PC-9 (cell line): ENCODE measurements around the gene HHAT. TPM values are rescaled to one million over a fixed set of nuclear protein-coding genes. Genes with fewer than 3 reads are reported as not detected.

Experiments
- BruUV-seq: library from RNA; stranded (reverse); fragments of 400-500 nt; replicated peaks from 2 replicates; lab custom pipeline; 2021; lab: Mats Ljungman, UMichigan
- CTCF ChIA-PET: fragments of 300-600 bp; sonication (Branson Sonifier 250); formaldehyde crosslinking; loops from one replicate; lab custom pipeline; 2022; ENCODE audit warnings: antibody characterized with exemption; lab: Charles Lee
- POLR2A ChIA-PET: fragments of 300-600 bp; sonication (Branson Sonifier 250); formaldehyde crosslinking; loops from one replicate; lab custom pipeline; 2022; ENCODE audit warnings: antibody characterized with exemption; ENCODE audit not compliant: unreplicated experiment; lab: Charles Lee
- DNase-seq, 2 experiments: peaks; one replicate each; pipeline versions ENCODE4 v3.0.0 to v3.0.0-alpha.2; 2015 to 2022; ENCODE audit warnings: mixed read lengths in 1 of 2
- H2AFZ ChIP-seq: fragments of 200-600 bp; sonication (generic); 2 replicates; pipeline ENCODE4 v1.8.1; 2017; ENCODE audit warnings: antibody characterized with exemption
- H3F3A ChIP-seq: fragments of 200-600 bp; sonication (generic); 2 replicates; pipeline ENCODE4 v1.8.1; 2017; ENCODE audit warnings: antibody characterized with exemption, mild to moderate bottlenecking, low read depth; ENCODE audit not compliant: insufficient read depth
- H3K27ac ChIP-seq: fragments of 200-600 bp; sonication (generic); 2 replicates; pipeline ENCODE4 v1.6.1; 2016; ENCODE audit warnings: mixed run types
- H3K27me3 ChIP-seq: fragments of 200-600 bp; sonication (generic); 2 replicates; pipeline ENCODE4 v1.6.1; 2016; ENCODE audit warnings: low read depth, mixed run types; ENCODE audit not compliant: insufficient read depth
- H3K36me3 ChIP-seq: fragments of 200-600 bp; sonication (generic); 2 replicates; pipeline ENCODE4 v1.6.1; 2016; ENCODE audit warnings: low read depth, mixed run types
- H3K4me1 ChIP-seq: fragments of 200-600 bp; sonication (generic); replicated peaks from 2 replicates; pipeline ENCODE4 v1.6.1; 2016; ENCODE audit warnings: mixed run types; ENCODE audit not compliant: insufficient read depth
- H3K4me2 ChIP-seq: fragments of 200-600 bp; sonication (generic); 2 replicates; pipeline ENCODE4 v1.6.1; 2017; ENCODE audit warnings: mixed run types
- H3K4me3 ChIP-seq: fragments of 200-600 bp; sonication (generic); 2 replicates; pipeline ENCODE4 v1.6.1; 2016; ENCODE audit warnings: mixed run types
- H3K79me2 ChIP-seq: fragments of 200-600 bp; sonication (generic); 2 replicates; pipeline ENCODE4 v1.6.1; 2017; ENCODE audit warnings: low read depth, mixed run types
- H3K9me2 ChIP-seq: fragments of 200-600 bp; sonication (generic); 2 replicates; pipeline ENCODE4 v1.8.1; 2017; ENCODE audit warnings: mild to moderate bottlenecking; ENCODE audit not compliant: insufficient read depth
- H3K9me3 ChIP-seq: fragments of 200-600 bp; sonication (generic); 2 replicates; pipeline ENCODE4 v1.8.1; 2016; ENCODE audit warnings: low read depth; ENCODE audit not compliant: insufficient read depth
- H4K20me1 ChIP-seq: fragments of 200-600 bp; sonication (generic); 2 replicates; pipeline ENCODE4 v1.8.1; 2017; ENCODE audit not compliant: insufficient read depth
- EZH2 ChIP-seq: fragments of 200-600 bp; sonication (generic); IDR thresholded peaks from 2 replicates; pipeline ENCODE4 v1.8.0; 2017; ENCODE audit warnings: antibody characterized with exemption, low read depth
- intact Hi-C: fragments of 100-400 bp; cut with micrococcal nuclease; formaldehyde crosslinking; loops from one replicate; pipeline ENCODE4 v1.10.0; 2022; ENCODE audit not compliant: unreplicated experiment
- total RNA-seq: library from RNA; stranded (reverse); gene quantifications from 2 replicates; pipeline ENCODE4 v1.2.3, GENCODE V29; 2021
- TF ChIP-seq, protein P1 (sequence below): fragments of 200-600 bp; sonication (generic); conservative IDR thresholded peaks from 2 replicates; pipeline ENCODE4 v1.6.1; 2017; ENCODE audit warnings: mixed run types, antibody characterized with exemption, mild to moderate bottlenecking, moderate library complexity

The HHAT gene
- total RNA-seq, 1 experiment from 2014 or later, result 5.3 TPM

DNA sequence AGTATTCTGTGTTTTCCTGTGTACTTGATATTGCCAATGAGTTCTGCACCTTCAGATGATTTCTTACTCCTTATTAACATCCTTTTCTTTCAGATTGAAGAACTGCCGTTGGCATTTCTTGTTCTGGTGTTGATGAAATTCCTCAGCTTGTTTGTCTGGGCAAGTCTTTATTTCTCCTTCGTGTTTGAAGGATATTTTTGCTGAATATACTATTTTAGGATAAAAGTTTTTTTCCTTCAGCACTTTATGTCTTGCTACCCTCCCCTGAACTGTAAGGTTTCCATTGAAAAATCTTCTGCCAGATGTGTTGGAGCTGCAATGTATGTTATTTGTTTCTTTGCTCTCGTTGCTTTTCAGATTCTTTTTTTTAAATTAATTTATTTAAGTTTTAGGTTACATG, 265.9 kb downstream of the HHAT start:
- intact Hi-C loops, result loop anchor here (5.0 kb wide), 2 partner anchors 663 to 942 kb away; partner anchors contain the start of genes LAMB3 and RCOR3
- Histone ChIP-seq H3K4me3 (no peak overlapping the region), H3F3A (peaks cover 29% of the 10 kb centered on the region), H3K9me3 (0 out of 2 replicates have a peak, but pooled peaks cover 5% of the 10 kb centered on the region), H3K9me2 (no peaks in the 10 kb centered on the region), H3K4me2 (no peak overlapping the region), H3K27ac (no peak overlapping the region), H3K36me3 (no peaks in the 10 kb centered on the region), H3K27me3 (no peaks in the 10 kb centered on the region), H4K20me1 (no peaks in the 10 kb centered on the region), H3K4me1 (peaks cover 28% of the 10 kb centered on the region), H2AFZ (no peak overlapping the region), H3K79me2 (no peaks in the 10 kb centered on the region)
- BruUV-seq, result no TSS peak
- ChIA-PET CTCF (no interaction called here), POLR2A (no interaction called here)
- no peak for DNase-seq
- TF ChIP-seq, protein P1, sequence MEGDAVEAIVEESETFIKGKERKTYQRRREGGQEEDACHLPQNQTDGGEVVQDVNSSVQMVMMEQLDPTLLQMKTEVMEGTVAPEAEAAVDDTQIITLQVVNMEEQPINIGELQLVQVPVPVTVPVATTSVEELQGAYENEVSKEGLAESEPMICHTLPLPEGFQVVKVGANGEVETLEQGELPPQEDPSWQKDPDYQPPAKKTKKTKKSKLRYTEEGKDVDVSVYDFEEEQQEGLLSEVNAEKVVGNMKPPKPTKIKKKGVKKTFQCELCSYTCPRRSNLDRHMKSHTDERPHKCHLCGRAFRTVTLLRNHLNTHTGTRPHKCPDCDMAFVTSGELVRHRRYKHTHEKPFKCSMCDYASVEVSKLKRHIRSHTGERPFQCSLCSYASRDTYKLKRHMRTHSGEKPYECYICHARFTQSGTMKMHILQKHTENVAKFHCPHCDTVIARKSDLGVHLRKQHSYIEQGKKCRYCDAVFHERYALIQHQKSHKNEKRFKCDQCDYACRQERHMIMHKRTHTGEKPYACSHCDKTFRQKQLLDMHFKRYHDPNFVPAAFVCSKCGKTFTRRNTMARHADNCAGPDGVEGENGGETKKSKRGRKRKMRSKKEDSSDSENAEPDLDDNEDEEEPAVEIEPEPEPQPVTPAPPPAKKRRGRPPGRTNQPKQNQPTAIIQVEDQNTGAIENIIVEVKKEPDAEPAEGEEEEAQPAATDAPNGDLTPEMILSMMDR, result no peak
- TF ChIP-seq EZH2, result no peak

DNA sequence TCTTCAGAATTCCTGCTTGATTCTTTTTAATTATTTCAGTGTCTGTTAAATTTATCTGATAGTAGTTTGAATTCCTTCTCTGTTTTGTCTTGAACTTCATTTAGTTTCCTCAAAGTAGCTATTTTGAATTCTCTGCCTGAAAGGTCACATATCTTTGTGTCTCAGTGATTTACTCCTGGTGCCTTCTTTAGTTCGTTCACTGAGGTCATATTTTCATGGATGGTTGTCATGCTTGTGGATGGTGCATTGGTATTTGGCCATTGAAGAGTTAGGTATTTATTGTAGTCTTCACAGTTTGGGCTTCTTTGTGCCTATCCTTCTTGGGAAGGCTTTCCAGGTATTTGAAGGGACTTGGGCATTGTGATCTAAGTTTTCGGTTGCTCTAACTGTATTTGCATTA, 267.9 kb downstream of the HHAT start:
- no peaks in the 10 kb centered on the region for H3K79me2 ChIP-seq
- no peak for TF ChIP-seq EZH2
- TF ChIP-seq, protein P1, result no peak
- H3K4me1 ChIP-seq, result peaks cover 37% of the 10 kb centered on the region
- no peaks in the 10 kb centered on the region for H4K20me1 ChIP-seq
- ChIA-PET CTCF (no interaction called here), POLR2A (interaction anchor here (0.6 kb wide), 1 partner anchor 660 kb away, joined by 4 read pairs; no protein-coding TSS in a partner anchor)
- no peak overlapping the region for H3K4me3 ChIP-seq
- BruUV-seq, result no TSS peak
- H3K4me2 ChIP-seq, result no peak overlapping the region
- peak overlapping the region; percentile 98 for H3K27ac ChIP-seq
- intact Hi-C loops, result loop anchor here (5.0 kb wide), 2 partner anchors 661 to 944 kb away; partner anchors contain the start of genes LAMB3 and RCOR3
- DNase-seq, result no peak
- peaks cover 32% of the 10 kb centered on the region for H3F3A ChIP-seq
- no peaks in the 10 kb centered on the region for H3K9me2 ChIP-seq
- no peaks in the 10 kb centered on the region for H3K27me3 ChIP-seq
- H2AFZ ChIP-seq, result 0 out of 2 replicates have a peak overlapping the region, but pooled peaks have one; percentile 10
- H3K9me3 ChIP-seq, result 0 out of 2 replicates have a peak, but pooled peaks cover 5% of the 10 kb centered on the region
- H3K36me3 ChIP-seq, result no peaks in the 10 kb centered on the region

DNA sequence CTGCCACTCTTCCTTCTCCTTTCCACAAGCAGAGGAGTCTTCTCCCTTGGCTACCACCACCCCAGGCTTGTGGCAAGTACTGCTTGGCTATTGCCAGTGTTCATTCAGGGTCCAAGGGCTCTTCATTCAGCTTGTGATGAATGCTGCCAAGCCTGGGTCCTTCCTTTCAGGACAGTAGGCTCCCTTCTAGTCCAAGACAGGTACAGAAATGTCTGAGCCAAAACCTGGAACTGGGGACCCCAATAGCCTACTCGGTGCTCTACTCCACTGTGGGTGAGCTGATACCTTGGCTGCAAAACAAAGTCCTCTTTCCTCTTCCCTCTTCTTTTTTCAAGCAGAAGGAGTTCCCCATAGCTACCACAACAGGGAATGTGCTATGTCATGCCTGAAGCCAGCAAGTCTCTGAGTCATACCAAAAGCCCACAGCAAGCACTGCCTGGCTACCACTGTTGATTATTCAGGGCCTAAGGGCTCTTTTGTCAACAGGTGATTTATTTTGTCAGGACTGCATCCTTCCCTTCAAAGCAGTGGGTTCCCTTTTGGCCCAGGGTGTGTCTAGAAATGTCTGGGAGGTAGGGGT, 268.9 kb downstream of the HHAT start:
- Histone ChIP-seq H3K9me3 (0 out of 2 replicates have a peak, but pooled peaks cover 5% of the 10 kb centered on the region), H4K20me1 (no peaks in the 10 kb centered on the region), H3K4me1 (peaks cover 37% of the 10 kb centered on the region), H3K27ac (peak overlapping the region; percentile 98), H3F3A (peaks cover 32% of the 10 kb centered on the region), H3K4me3 (no peak overlapping the region; the same call in 1 of the 2 replicates), H3K36me3 (no peaks in the 10 kb centered on the region), H3K79me2 (no peaks in the 10 kb centered on the region), H3K4me2 (peak overlapping the region; percentile 73), H3K9me2 (no peaks in the 10 kb centered on the region), H3K27me3 (no peaks in the 10 kb centered on the region), H2AFZ (peak overlapping the region; percentile 70)
- POLR2A ChIA-PET, result interaction anchor here (0.6 kb wide), 1 partner anchor 495 kb away, joined by 9 read pairs; no protein-coding TSS in a partner anchor
- intact Hi-C loops, result loop anchor here (5.0 kb wide), 2 partner anchors 660 to 945 kb away; partner anchors contain the start of genes LAMB3 and RCOR3
- peak; percentile 73 to 95 for DNase-seq
- BruUV-seq, result TSS peak; percentile 95
- CTCF ChIA-PET, result no interaction called here
- no peak for TF ChIP-seq EZH2
- TF ChIP-seq, protein P1, result no peak
